ENCODE data around the gene CDKAL1. TPM values are rescaled to one million over a fixed set of nuclear protein-coding genes. Genes with fewer than 3 reads are reported as not detected.
"Not testable (repeated sequence)": the region's sequence is repeated elsewhere in the genome, so short reads cannot be mapped to it uniquely, and the experiment has no call there.

Gene CDKAL1
- total RNA-seq, 1 donor from 2014 or later = 13.4 TPM

DNA sequence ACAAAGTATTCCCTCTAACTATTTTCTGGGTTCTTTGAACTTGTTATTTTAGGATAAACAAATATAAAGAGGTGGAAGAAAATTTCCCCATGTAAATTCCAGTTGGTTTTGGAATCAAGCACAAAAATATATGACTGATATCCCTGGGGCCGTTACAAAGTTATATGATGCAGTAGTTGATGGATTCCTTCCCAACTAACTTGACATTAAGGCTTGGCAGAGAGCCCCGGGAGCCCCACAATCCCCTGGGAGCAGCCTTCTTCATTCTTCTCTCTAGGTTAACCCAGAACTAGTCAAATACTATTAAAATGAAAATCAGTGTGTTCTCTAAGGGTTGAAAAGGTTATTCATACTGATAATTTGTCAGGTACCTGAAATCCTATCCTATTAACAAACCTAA is 550.4 kb downstream of the CDKAL1 start:
- DNase-seq (ENCODE audit: low read depth) (no peak), FAIRE-seq (no peak)
- no peaks in the 10 kb centered on the region for H3K27me3 ChIP-seq (ENCODE audit: control insufficient read depth, insufficient read depth, low read length)
- H3K4me3 ChIP-seq (ENCODE audit: low read depth, low read length) = no peak overlapping the region
- no peak for TF ChIP-seq CTCF (IDR thresholded peaks at IDR 0.05; ENCODE audit: insufficient read depth, low read length, severe bottlenecking)
- H3K36me3 ChIP-seq (ENCODE audit: control insufficient read depth, insufficient read depth, low read length) = no peaks in the 10 kb centered on the region

DNA sequence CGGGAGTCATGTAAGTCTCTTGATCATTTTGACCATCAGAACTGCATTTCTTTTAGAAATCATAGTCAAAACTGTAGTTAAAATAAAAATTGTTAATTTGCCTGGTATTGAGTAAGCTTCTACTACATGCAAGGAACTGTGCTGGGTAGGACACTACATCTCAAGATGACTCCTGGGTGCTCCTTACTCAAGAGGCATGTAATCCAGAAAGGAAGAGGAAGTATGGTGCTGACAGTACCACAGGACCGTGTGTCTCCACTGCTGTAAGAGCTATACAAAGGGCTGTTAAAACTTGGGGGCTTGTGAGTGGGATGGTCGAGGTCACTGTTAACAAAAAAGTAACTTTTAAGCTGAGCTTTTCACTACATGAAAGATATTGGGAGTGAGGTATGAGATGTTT is 551.0 kb downstream of the CDKAL1 start:
- Histone ChIP-seq H3K36me3 (ENCODE audit: control insufficient read depth, insufficient read depth, low read length) (no peaks in the 10 kb centered on the region), H3K4me3 (ENCODE audit: low read depth, low read length) (no peak overlapping the region), H3K27me3 (ENCODE audit: control insufficient read depth, insufficient read depth, low read length) (no peaks in the 10 kb centered on the region)
- TF ChIP-seq CTCF (IDR thresholded peaks at IDR 0.05; ENCODE audit: insufficient read depth, low read length, severe bottlenecking) = no peak
- FAIRE-seq = no peak
- DNase-seq (ENCODE audit: low read depth) = no peak

GRCh38 chr6:21085643-21086042 is 551.4 kb downstream of the CDKAL1 start:
- no peak for TF ChIP-seq CTCF (IDR thresholded peaks at IDR 0.05; ENCODE audit: insufficient read depth, low read length, severe bottlenecking)
- Histone ChIP-seq H3K36me3 (ENCODE audit: control insufficient read depth, insufficient read depth, low read length) (no peaks in the 10 kb centered on the region), H3K4me3 (ENCODE audit: low read depth, low read length) (no peak overlapping the region), H3K27me3 (ENCODE audit: control insufficient read depth, insufficient read depth, low read length) (no peaks in the 10 kb centered on the region)
- DNase-seq (ENCODE audit: low read depth) (no peak), FAIRE-seq (no peak)

DNA sequence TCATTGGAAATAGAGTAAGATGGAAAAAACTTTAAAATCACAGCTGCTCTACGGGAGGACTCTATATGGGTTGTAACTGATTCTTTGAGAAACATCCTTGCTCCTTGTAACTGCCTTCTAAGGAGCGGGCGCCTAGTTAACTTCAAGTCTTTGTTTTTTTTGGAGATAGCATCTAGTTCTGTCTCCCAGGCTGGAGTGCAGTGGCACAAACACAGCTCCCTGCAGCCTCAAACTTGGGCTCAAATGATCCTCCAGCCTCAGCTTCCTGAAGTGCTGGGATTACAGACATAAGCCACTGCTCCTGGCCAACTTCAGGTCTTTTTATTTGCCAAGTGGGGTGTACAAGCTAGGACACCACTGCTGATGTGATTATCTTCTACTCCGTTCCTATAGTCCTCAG is 552.9 kb downstream of the CDKAL1 start:
- Histone ChIP-seq H3K27me3 (ENCODE audit: control insufficient read depth, insufficient read depth, low read length) (no peaks in the 10 kb centered on the region), H3K4me3 (ENCODE audit: low read depth, low read length) (no peak overlapping the region), H3K36me3 (ENCODE audit: control insufficient read depth, insufficient read depth, low read length) (no peaks in the 10 kb centered on the region)
- FAIRE-seq = no peak
- no peak for TF ChIP-seq CTCF (IDR thresholded peaks at IDR 0.05; ENCODE audit: insufficient read depth, low read length, severe bottlenecking)
- no peak for DNase-seq (ENCODE audit: low read depth)

- DNase-seq (ENCODE audit: low read depth) (no peak), FAIRE-seq (no peak)
- Histone ChIP-seq H3K36me3 (ENCODE audit: control insufficient read depth, insufficient read depth, low read length) (no peaks in the 10 kb centered on the region), H3K27me3 (ENCODE audit: control insufficient read depth, insufficient read depth, low read length) (no peaks in the 10 kb centered on the region), H3K4me3 (ENCODE audit: low read depth, low read length) (no peak overlapping the region)
- no peak for TF ChIP-seq CTCF (IDR thresholded peaks at IDR 0.05; ENCODE audit: insufficient read depth, low read length, severe bottlenecking)
Measured at GRCh38 chr6:21091411-21091810, 557.2 kb downstream of the CDKAL1 start.

DNA sequence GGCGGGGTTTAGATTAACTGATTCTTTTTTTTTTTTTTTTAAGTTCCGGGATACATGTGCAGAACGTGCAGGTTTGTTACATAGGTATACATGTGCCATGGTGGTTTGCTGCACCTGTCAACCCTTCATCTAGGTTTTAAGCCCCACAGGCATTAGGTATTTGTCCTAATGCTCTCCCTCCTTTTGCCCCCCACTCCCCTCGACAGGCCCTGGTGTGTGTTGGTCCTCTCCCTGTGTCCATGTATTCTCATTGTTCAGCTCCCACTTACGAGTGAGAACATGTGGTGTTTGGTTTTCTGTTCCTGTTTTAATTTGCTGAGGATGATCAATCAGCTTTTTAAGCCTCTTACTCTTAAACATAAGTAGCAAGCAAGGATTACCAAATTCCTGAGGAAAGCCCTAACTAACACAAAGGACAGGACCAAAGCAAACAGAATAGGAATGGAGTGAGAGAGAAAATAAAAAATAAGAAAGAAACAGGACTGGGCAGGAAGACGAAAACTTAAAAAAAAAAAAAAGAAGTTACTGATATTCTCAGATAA is 558.0 kb downstream of the CDKAL1 start:
- DNase-seq (ENCODE audit: low read depth); H3K36me3 ChIP-seq (ENCODE audit: control insufficient read depth, insufficient read depth, low read length); H3K4me3 ChIP-seq (ENCODE audit: low read depth, low read length); FAIRE-seq; H3K27me3 ChIP-seq (ENCODE audit: control insufficient read depth, insufficient read depth, low read length): not testable (repeated sequence)
